GM23248 (cell line): ENCODE results near the gene ODF2. TPM values are rescaled to one million over a fixed set of nuclear protein-coding genes. Genes with fewer than 3 reads are reported as not detected.
A peak's percentile ranks its signal among the peaks of the same experiment; 100 is the strongest.
"Not testable (repeated sequence)": the region's sequence is repeated elsewhere in the genome, so short reads cannot be mapped to it uniquely, and the experiment has no call there.

Experiments used
- DNase-seq: peaks from one replicate; pipeline ENCODE4 v3.0.0-alpha.2; 2015
- H2AFZ ChIP-seq: fragments of 200-600 bp; sonication (generic); 2 replicates; pipeline ENCODE4 v1.6.1; 2016; ENCODE audit warnings: antibody characterized with exemption
- H3F3A ChIP-seq: fragments of 200-600 bp; sonication (generic); 2 replicates; pipeline ENCODE4 v1.6.1; 2016; ENCODE audit warnings: mild to moderate bottlenecking, antibody characterized with exemption, mixed run types; ENCODE audit not compliant: insufficient read depth
- H3K27ac ChIP-seq: fragments of 200-600 bp; sonication (generic); 2 replicates; pipeline ENCODE4 v1.5.1; 2016; ENCODE audit warnings: mild to moderate bottlenecking
- H3K27me3 ChIP-seq: fragments of 200-600 bp; sonication (generic); replicated peaks from 2 replicates; pipeline ENCODE4 v1.6.1; 2016; ENCODE audit warnings: mild to moderate bottlenecking; ENCODE audit not compliant: insufficient read depth
- H3K36me3 ChIP-seq: fragments of 200-600 bp; sonication (generic); 2 replicates; pipeline ENCODE4 v1.6.1; 2016; ENCODE audit warnings: low read depth, mild to moderate bottlenecking
- H3K4me1 ChIP-seq: fragments of 200-600 bp; sonication (generic); 2 replicates; pipeline ENCODE4 v1.6.1; 2016; ENCODE audit warnings: mild to moderate bottlenecking; ENCODE audit not compliant: insufficient read depth
- H3K4me2 ChIP-seq: fragments of 200-600 bp; sonication (generic); one replicate; pipeline ENCODE4 v1.6.1; 2016; ENCODE audit warnings: mild to moderate bottlenecking; ENCODE audit not compliant: unreplicated experiment
- H3K4me3 ChIP-seq: fragments of 200-600 bp; sonication (generic); 2 replicates; pipeline ENCODE4 v1.5.1; 2016; ENCODE audit warnings: mild to moderate bottlenecking
- H3K79me2 ChIP-seq: fragments of 200-600 bp; sonication (generic); 2 replicates; pipeline ENCODE4 v1.6.1; 2016; ENCODE audit warnings: mild to moderate bottlenecking; ENCODE audit not compliant: insufficient read depth
- H3K9ac ChIP-seq: fragments of 200-600 bp; sonication (generic); 2 replicates; pipeline ENCODE4 v1.6.1; 2016; ENCODE audit warnings: mild to moderate bottlenecking
- H3K9me2 ChIP-seq: fragments of 200-600 bp; sonication (generic); 2 replicates; pipeline ENCODE4 v1.6.1; 2016; ENCODE audit warnings: mixed run types, mild to moderate bottlenecking, moderate library complexity; ENCODE audit not compliant: insufficient read depth
- H3K9me3 ChIP-seq: fragments of 200-600 bp; sonication (generic); one replicate; pipeline ENCODE4 v1.6.1; 2017; ENCODE audit warnings: low read depth
- H4K20me1 ChIP-seq: fragments of 200-600 bp; sonication (generic); 2 replicates; pipeline ENCODE4 v1.6.0; 2016; ENCODE audit not compliant: insufficient read depth
- EZH2 ChIP-seq: fragments of 200-600 bp; sonication (generic); IDR thresholded peaks from 2 replicates; pipeline ENCODE4 v1.6.1; 2018; ENCODE audit warnings: antibody characterized with exemption, mild to moderate bottlenecking; ENCODE audit not compliant: insufficient read depth, poor library complexity, severe bottlenecking
- EZH2phosphoT487 ChIP-seq: fragments of 200-600 bp; sonication (generic); IDR thresholded peaks from 2 replicates; pipeline ENCODE4 v1.6.1; 2018; ENCODE audit warnings: antibody characterized with exemption, moderate library complexity, mild to moderate bottlenecking, low read depth; ENCODE audit not compliant: insufficient read depth
- WGBS, 2 experiments: methylation state at CpG; one replicate each; pipeline ENCODE4 v1.1.6; 2015 to 2017; ENCODE audit warnings: low lambda C conversion rate in 2 of 2, low coverage in 1 of 2; ENCODE audit errors: missing lambda C conversion rate in 2 of 2; 5-methylcytosine and 5-hydroxymethylcytosine counted together
- in situ Hi-C: fragments of 300-500 bp; cut with MboI; formaldehyde crosslinking; loops from 2 replicates; pipeline ENCODE4 v1.15.0; 2020
- polyA plus RNA-seq: library from polyadenylated mRNA; unstranded; fragments of >200 nt; fragmentation: Nextera tagmentation; extraction: Ambion mirVana; gene quantifications from 2 replicates; pipeline ENCODE4 v1.2.1, GENCODE V29; 2016
- total RNA-seq: library from RNA; depleted of rRNA; stranded (reverse); fragments of >200 nt; shearing (Covaris generic); gene quantifications from 2 replicates; pipeline ENCODE4 v1.2.3, GENCODE V29; 2014

ODF2 gene
- total and polyA plus RNA-seq, 2 experiments from 2014 or later = 29.5 to 34.8 TPM

- DNase-seq = no peak
- no peaks in the 10 kb centered on the region for H3K9me3 ChIP-seq
- 86% methylated on average over 11 of the region's 11 CpGs for WGBS, 2 experiments
Measured at GRCh38 chr9:128497824-128498610, 42.2 kb downstream of the ODF2 start.

GRCh38 chr9:128498911-128499310, 43.1 kb downstream of the ODF2 start:
- H3K9ac ChIP-seq = no peak overlapping the region
- H2AFZ ChIP-seq = no peak overlapping the region
- no peak overlapping the region for H3K4me2 ChIP-seq
- in situ Hi-C loops = no loop called here
- 96 to 99% methylated on average over 9 of the region's 9 CpGs for WGBS, 2 experiments
- no peak for DNase-seq
- no peaks in the 10 kb centered on the region for H3K9me2 ChIP-seq
- H3K36me3 ChIP-seq = peaks cover 14% of the 10 kb centered on the region; the same call in 1 of the 2 replicates
- TF ChIP-seq EZH2phosphoT487 (no peak), EZH2 (no peak)
- no peaks in the 10 kb centered on the region for H3K9me3 ChIP-seq
- H3K27ac ChIP-seq = no peak overlapping the region
- no peaks in the 10 kb centered on the region for H3K79me2 ChIP-seq
- no peak overlapping the region for H3K4me3 ChIP-seq
- no peaks in the 10 kb centered on the region for H4K20me1 ChIP-seq
- 0 out of 2 replicates have a peak, but pooled peaks cover 10% of the 10 kb centered on the region for H3F3A ChIP-seq
- no peaks in the 10 kb centered on the region for H3K27me3 ChIP-seq
- peaks cover 8% of the 10 kb centered on the region for H3K4me1 ChIP-seq

More at GRCh38 chr9:128497824-128498610, 42.2 kb downstream of the ODF2 start:
- 0 out of 2 replicates have a peak, but pooled peaks cover 10% of the 10 kb centered on the region for H3F3A ChIP-seq
- H3K27me3 ChIP-seq = no peaks in the 10 kb centered on the region
- H3K9ac ChIP-seq = no peak overlapping the region
- no peaks in the 10 kb centered on the region for H3K79me2 ChIP-seq
- no peak overlapping the region for H3K4me3 ChIP-seq
- H4K20me1 ChIP-seq = no peaks in the 10 kb centered on the region
- in situ Hi-C loops = no loop called here
- H3K36me3 ChIP-seq = peaks cover 17% of the 10 kb centered on the region; the same call in 1 of the 2 replicates
- H3K4me2 ChIP-seq = no peak overlapping the region
- no peak overlapping the region for H2AFZ ChIP-seq
- H3K4me1 ChIP-seq = no peaks in the 10 kb centered on the region
- TF ChIP-seq EZH2 = no peak
- TF ChIP-seq EZH2phosphoT487 = no peak
- no peak overlapping the region for H3K27ac ChIP-seq
- no peaks in the 10 kb centered on the region for H3K9me2 ChIP-seq

- Histone ChIP-seq H2AFZ (no peak overlapping the region), H3K9me3 (no peaks in the 10 kb centered on the region), H3K27me3 (no peaks in the 10 kb centered on the region), H3K4me2 (no peak overlapping the region), H3F3A (0 out of 2 replicates have a peak, but pooled peaks cover 10% of the 10 kb centered on the region), H3K9me2 (no peaks in the 10 kb centered on the region), H4K20me1 (no peaks in the 10 kb centered on the region), H3K4me1 (peaks cover 9% of the 10 kb centered on the region), H3K79me2 (peaks cover 3% of the 10 kb centered on the region), H3K36me3 (peaks cover 4% of the 10 kb centered on the region; the same call in 1 of the 2 replicates), H3K27ac (no peak overlapping the region), H3K4me3 (no peak overlapping the region), H3K9ac (no peak overlapping the region)
- no peak for TF ChIP-seq EZH2
- no peak for TF ChIP-seq EZH2phosphoT487
- in situ Hi-C loops = no loop called here
- WGBS, 2 experiments = 88 to 97% methylated on average over 15 of the region's 15 CpGs
- DNase-seq = no peak
Measured at GRCh38 chr9:128499920-128500319, 44.1 kb downstream of the ODF2 start.

- H3K36me3 ChIP-seq, H3K9me3 ChIP-seq, H3K9me2 ChIP-seq, H3K27me3 ChIP-seq, H3F3A ChIP-seq, in situ Hi-C loops, H4K20me1 ChIP-seq: not testable (repeated sequence)
- peak overlapping the region; percentile 88 for H2AFZ ChIP-seq
- peaks cover 33% of the 10 kb centered on the region for H3K79me2 ChIP-seq
- H3K4me2 ChIP-seq = peak overlapping the region; percentile 94
- H3K9ac ChIP-seq = peak overlapping the region; percentile 92
- H3K27ac ChIP-seq = peak overlapping the region; percentile 37
- DNase-seq = peak; percentile 76
- peak overlapping the region; percentile 97 for H3K4me3 ChIP-seq
- WGBS, 2 experiments = 18 to 19% methylated on average over 14 of the region's 14 CpGs
- H3K4me1 ChIP-seq = peaks cover 16% of the 10 kb centered on the region
Measured at GRCh38 chr9:128503415-128503825, 47.6 kb downstream of the ODF2 start.
